HEK293 (cell line): ENCODE data around the gene OTP.

Experiments
- CTCF ChIA-PET: fragments of 350-600 bp; formaldehyde crosslinking; extraction: SDS; loops from one replicate; lab custom pipeline; 2021; ENCODE audit warnings: antibody characterized with exemption; lab: Yijun Ruan, JAX
- POLR2A ChIA-PET: fragments of 300-600 bp; formaldehyde crosslinking; extraction: SDS; loops from one replicate; lab custom pipeline; 2020; ENCODE audit warnings: antibody characterized with exemption, inconsistent platforms; lab: Yijun Ruan, JAX
- H3K27ac ChIP-seq: fragments of 200-500 bp; sonication (Bioruptor generic); 2 replicates; pipeline ENCODE4 v1.5.1; 2014; ENCODE audit warnings: low read depth, low read length, control low read depth, inconsistent platforms; ENCODE audit errors: extremely low read depth
- H3K36me3 ChIP-seq, 2 experiments: fragments of 200-500 bp in 1 of 2; sonication (Bioruptor generic) in 1 of 2; 1 replicate in 1 of 2; 2 replicates in 1 of 2; pipeline ENCODE4 v1.5.1; 2014 to 2017; ENCODE audit warnings: inconsistent platforms in 2 of 2, low read length in 2 of 2; ENCODE audit not compliant: control insufficient read depth in 2 of 2, insufficient read depth in 1 of 2
- H3K4me1 ChIP-seq: fragments of 200-500 bp; sonication (Bioruptor generic); 2 replicates; pipeline ENCODE4 v1.5.1; 2014; ENCODE audit warnings: mild to moderate bottlenecking, low read length, inconsistent platforms; ENCODE audit not compliant: control insufficient read depth, insufficient read depth
- H3K4me3 ChIP-seq: 2 replicates; pipeline ENCODE4 v1.5.1; 2011; ENCODE audit warnings: low read depth, mild to moderate bottlenecking, control low read depth, low read length, moderate library complexity
- H3K9me3 ChIP-seq: fragments of 200-500 bp; sonication (Bioruptor generic); 2 replicates; pipeline ENCODE4 v1.5.1; 2014; ENCODE audit warnings: low read depth, low read length, inconsistent platforms; ENCODE audit not compliant: control insufficient read depth, insufficient read depth
- FEZF1 ChIP-seq: fragments of 450-650 bp; formaldehyde crosslinking; IDR thresholded peaks from 2 replicates; pipeline ENCODE4 v1.5.1; 2016; ENCODE audit warnings: missing biosample characterization, missing genetic modification characterization
- HOXA7 ChIP-seq: sonication (generic); formaldehyde crosslinking; IDR thresholded peaks from 2 replicates; pipeline ENCODE4 v1.8.1; 2022; ENCODE audit warnings: missing genetic modification reagents, borderline replicate concordance
- KLF9 ChIP-seq: fragments of 450-650 bp; formaldehyde crosslinking; IDR thresholded peaks from 2 replicates; pipeline ENCODE4 v1.5.1; 2016; ENCODE audit warnings: missing biosample characterization, missing genetic modification characterization, low read depth
- MEIS1 ChIP-seq: sonication (generic); formaldehyde crosslinking; IDR thresholded peaks from 2 replicates; pipeline ENCODE4 v1.8.1; 2022; ENCODE audit warnings: missing genetic modification reagents, mild to moderate bottlenecking, borderline replicate concordance
- PATZ1 ChIP-seq: fragments of 450-650 bp; formaldehyde crosslinking; IDR thresholded peaks from 2 replicates; pipeline ENCODE4 v1.5.1; 2016; ENCODE audit warnings: missing biosample characterization, missing genetic modification characterization
- SETDB1 ChIP-seq: IDR thresholded peaks from one replicate; pipeline ENCODE4 v1.6.1; 2017; ENCODE audit warnings: mild to moderate bottlenecking, low read length, moderate library complexity, mixed read lengths; ENCODE audit not compliant: insufficient read length
- ZBTB20 ChIP-seq: fragments of 450-650 bp; formaldehyde crosslinking; IDR thresholded peaks from 2 replicates; pipeline ENCODE4 v1.5.1; 2016; ENCODE audit warnings: missing biosample characterization, missing genetic modification characterization
- ZFP3 ChIP-seq: fragments of 450-650 bp; formaldehyde crosslinking; IDR thresholded peaks from 2 replicates; pipeline ENCODE4 v1.5.1; 2016; ENCODE audit warnings: low read depth, missing biosample characterization, missing genetic modification characterization
- ZNF133 ChIP-seq: fragments of 450-650 bp; formaldehyde crosslinking; IDR thresholded peaks from 2 replicates; pipeline ENCODE4 v1.5.1; 2016; ENCODE audit warnings: missing biosample characterization, missing genetic modification characterization
- ZNF184 ChIP-seq: fragments of 450-650 bp; IDR thresholded peaks from 2 replicates; pipeline ENCODE4 v1.5.1; 2018; ENCODE audit warnings: missing biosample characterization, mild to moderate bottlenecking, missing genetic modification characterization
- ZNF223 ChIP-seq: fragments of 450-650 bp; formaldehyde crosslinking; IDR thresholded peaks from 2 replicates; pipeline ENCODE4 v1.5.1; 2016; ENCODE audit warnings: missing biosample characterization, missing genetic modification characterization
- ZNF23 ChIP-seq: fragments of 450-650 bp; formaldehyde crosslinking; IDR thresholded peaks from 2 replicates; pipeline ENCODE4 v1.5.1; 2016; ENCODE audit warnings: missing biosample characterization, missing genetic modification characterization, borderline replicate concordance
- ZNF302 ChIP-seq: fragments of 450-650 bp; formaldehyde crosslinking; IDR thresholded peaks from 2 replicates; pipeline ENCODE4 v1.5.1; 2016; ENCODE audit warnings: missing biosample characterization, missing genetic modification characterization, low read depth
- ZNF311 ChIP-seq: fragments of 450-650 bp; formaldehyde crosslinking; IDR thresholded peaks from 2 replicates; pipeline ENCODE4 v1.5.1; 2017; ENCODE audit warnings: missing biosample characterization, missing genetic modification characterization, borderline replicate concordance
- ZNF366 ChIP-seq: fragments of 450-650 bp; formaldehyde crosslinking; conservative IDR thresholded peaks from 2 replicates; pipeline ENCODE4 v1.5.1; 2016; ENCODE audit warnings: missing biosample characterization, missing genetic modification characterization
- ZNF404 ChIP-seq: fragments of 450-650 bp; formaldehyde crosslinking; IDR thresholded peaks from 2 replicates; pipeline ENCODE4 v1.5.1; 2017; ENCODE audit warnings: missing biosample characterization, missing genetic modification characterization
- ZNF416 ChIP-seq: fragments of 450-650 bp; formaldehyde crosslinking; IDR thresholded peaks from 2 replicates; pipeline ENCODE4 v1.5.1; 2016; ENCODE audit warnings: missing biosample characterization, missing genetic modification characterization
- ZNF514 ChIP-seq: fragments of 450-650 bp; formaldehyde crosslinking; IDR thresholded peaks from 2 replicates; pipeline ENCODE4 v1.5.1; 2016; ENCODE audit warnings: missing biosample characterization, missing genetic modification characterization
- ZNF521 ChIP-seq: fragments of 450-650 bp; formaldehyde crosslinking; IDR thresholded peaks from 2 replicates; pipeline ENCODE4 v1.5.1; 2017; ENCODE audit warnings: missing biosample characterization, mild to moderate bottlenecking, missing genetic modification characterization
- ZNF561 ChIP-seq: fragments of 450-650 bp; IDR thresholded peaks from 2 replicates; pipeline ENCODE4 v1.5.1; 2018; ENCODE audit warnings: missing biosample characterization, missing genetic modification characterization, borderline replicate concordance
- ZNF610 ChIP-seq: fragments of 450-650 bp; formaldehyde crosslinking; IDR thresholded peaks from 2 replicates; pipeline ENCODE4 v1.5.1; 2016; ENCODE audit warnings: missing biosample characterization, missing genetic modification characterization, borderline replicate concordance
- ZNF677 ChIP-seq: fragments of 450-650 bp; IDR thresholded peaks from 2 replicates; pipeline ENCODE4 v1.5.0; 2018; ENCODE audit warnings: missing biosample characterization, mild to moderate bottlenecking, missing genetic modification characterization, moderate library complexity
- ZNF707 ChIP-seq: fragments of 450-650 bp; formaldehyde crosslinking; IDR thresholded peaks from 2 replicates; pipeline ENCODE4 v1.5.1; 2016; ENCODE audit warnings: missing biosample characterization, missing genetic modification characterization
- ZNF776 ChIP-seq: fragments of 450-650 bp; formaldehyde crosslinking; IDR thresholded peaks from 2 replicates; pipeline ENCODE4 v1.5.0; 2017; ENCODE audit warnings: missing biosample characterization, missing genetic modification characterization, borderline replicate concordance
- ZSCAN30 ChIP-seq: fragments of 450-650 bp; IDR thresholded peaks from 2 replicates; pipeline ENCODE4 v1.5.1; 2018; ENCODE audit warnings: missing biosample characterization, mild to moderate bottlenecking, missing genetic modification characterization, moderate library complexity
- TF ChIP-seq, protein P1 (sequence below): fragments of 450-650 bp; formaldehyde crosslinking; conservative IDR thresholded peaks from 2 replicates; pipeline ENCODE4 v1.5.1; 2016; ENCODE audit warnings: low read depth, missing biosample characterization, missing genetic modification characterization

The OTP gene

DNA sequence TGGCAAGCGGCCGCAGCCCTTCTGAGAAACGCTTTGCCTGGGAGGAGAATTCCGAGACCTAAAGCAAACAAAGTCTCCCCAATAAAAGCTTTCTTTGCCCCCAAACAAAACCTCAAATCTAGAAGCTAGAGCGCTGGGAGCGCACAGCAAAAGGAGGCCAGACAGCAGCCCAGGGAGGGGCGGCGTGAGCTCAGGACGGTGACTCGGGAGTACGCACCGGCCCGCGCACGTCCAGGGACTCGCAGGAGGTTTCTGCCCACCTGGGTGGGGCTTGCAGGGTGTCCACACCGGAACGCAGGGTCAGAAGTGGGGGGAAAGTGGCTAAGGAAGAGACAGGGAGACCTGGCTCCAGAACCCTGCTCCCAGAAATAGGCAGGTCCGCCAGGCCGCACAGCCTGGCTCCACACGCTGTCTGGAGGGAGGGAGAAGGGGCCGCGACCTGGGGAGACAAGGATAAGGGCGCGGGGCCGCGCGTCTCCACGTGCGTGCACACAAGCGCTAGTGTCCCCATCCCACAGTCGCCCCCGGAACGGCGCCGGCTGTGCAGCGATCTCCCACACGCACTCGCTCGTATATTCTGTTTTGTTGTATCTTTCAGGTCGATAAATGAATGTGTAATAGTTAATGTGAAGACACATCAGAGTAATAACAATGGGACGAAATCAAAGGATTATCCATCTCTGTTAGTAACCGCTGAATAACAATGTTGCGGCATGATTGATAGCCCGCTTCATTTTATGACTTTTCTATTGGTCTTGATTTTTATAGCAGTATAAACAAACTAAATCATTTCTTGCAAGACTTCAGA is 2.3 kb upstream of the OTP start (continued):
- TF ChIP-seq ZNF521 (tag by site-specific recombination): no peak
- TF ChIP-seq ZNF677 (tag by site-specific recombination): no peak
- TF ChIP-seq KLF9 (tag by site-specific recombination): no peak
- TF ChIP-seq ZNF707: no peak
- no peak for TF ChIP-seq ZNF776 (tag by site-specific recombination)
- TF ChIP-seq FEZF1 (tag by site-specific recombination): no peak
- no peak for TF ChIP-seq HOXA7
- TF ChIP-seq ZNF302: no peak

- POLR2A ChIA-PET: no interaction called here
- H3K9me3 ChIP-seq: no peaks in the 10 kb centered on the region
- no peak overlapping the region for H3K27ac ChIP-seq
- CTCF ChIA-PET: no interaction called here
- H3K36me3 ChIP-seq: no peaks in the 10 kb centered on the region
- H3K4me1 ChIP-seq: no peaks in the 10 kb centered on the region
- H3K4me3 ChIP-seq: no peak overlapping the region
- no peak for TF ChIP-seq MEIS1 (CRISPR knock-in tag)
- TF ChIP-seq ZNF404 (tag by site-specific recombination): no peak
- TF ChIP-seq ZNF776 (tag by site-specific recombination): no peak
- TF ChIP-seq, protein P1, sequence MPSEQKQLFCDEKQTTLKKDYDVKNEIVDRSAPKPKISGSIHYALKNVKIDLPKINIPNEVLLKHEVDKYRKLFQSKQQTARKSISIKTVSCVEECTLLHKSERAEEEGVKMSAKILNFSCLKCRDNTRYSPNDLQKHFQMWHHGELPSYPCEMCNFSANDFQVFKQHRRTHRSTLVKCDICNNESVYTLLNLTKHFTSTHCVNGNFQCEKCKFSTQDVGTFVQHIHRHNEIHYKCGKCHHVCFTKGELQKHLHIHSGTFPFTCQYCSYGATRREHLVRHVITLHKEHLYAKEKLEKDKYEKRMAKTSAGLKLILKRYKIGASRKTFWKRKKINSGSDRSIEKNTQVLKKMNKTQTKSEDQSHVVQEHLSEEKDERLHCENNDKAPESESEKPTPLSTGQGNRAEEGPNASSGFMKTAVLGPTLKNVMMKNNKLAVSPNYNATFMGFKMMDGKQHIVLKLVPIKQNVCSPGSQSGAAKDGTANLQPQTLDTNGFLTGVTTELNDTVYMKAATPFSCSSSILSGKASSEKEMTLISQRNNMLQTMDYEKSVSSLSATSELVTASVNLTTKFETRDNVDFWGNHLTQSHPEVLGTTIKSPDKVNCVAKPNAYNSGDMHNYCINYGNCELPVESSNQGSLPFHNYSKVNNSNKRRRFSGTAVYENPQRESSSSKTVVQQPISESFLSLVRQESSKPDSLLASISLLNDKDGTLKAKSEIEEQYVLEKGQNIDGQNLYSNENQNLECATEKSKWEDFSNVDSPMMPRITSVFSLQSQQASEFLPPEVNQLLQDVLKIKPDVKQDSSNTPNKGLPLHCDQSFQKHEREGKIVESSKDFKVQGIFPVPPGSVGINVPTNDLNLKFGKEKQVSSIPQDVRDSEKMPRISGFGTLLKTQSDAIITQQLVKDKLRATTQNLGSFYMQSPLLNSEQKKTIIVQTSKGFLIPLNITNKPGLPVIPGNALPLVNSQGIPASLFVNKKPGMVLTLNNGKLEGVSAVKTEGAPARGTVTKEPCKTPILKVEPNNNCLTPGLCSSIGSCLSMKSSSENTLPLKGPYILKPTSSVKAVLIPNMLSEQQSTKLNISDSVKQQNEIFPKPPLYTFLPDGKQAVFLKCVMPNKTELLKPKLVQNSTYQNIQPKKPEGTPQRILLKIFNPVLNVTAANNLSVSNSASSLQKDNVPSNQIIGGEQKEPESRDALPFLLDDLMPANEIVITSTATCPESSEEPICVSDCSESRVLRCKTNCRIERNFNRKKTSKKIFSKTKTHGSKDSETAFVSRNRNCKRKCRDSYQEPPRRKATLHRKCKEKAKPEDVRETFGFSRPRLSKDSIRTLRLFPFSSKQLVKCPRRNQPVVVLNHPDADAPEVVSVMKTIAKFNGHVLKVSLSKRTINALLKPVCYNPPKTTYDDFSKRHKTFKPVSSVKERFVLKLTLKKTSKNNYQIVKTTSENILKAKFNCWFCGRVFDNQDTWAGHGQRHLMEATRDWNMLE (tag by site-specific recombination): no peak
- TF ChIP-seq ZFP3: no peak
- no peak for TF ChIP-seq SETDB1
- TF ChIP-seq ZSCAN30: no peak
- TF ChIP-seq ZNF561 (tag by site-specific recombination): no peak
- TF ChIP-seq ZNF366 (tag by site-specific recombination): no peak
- TF ChIP-seq ZNF223 (tag by site-specific recombination): no peak
- no peak for TF ChIP-seq ZNF184 (tag by site-specific recombination)
- TF ChIP-seq ZNF514 (tag by site-specific recombination): no peak
- no peak for TF ChIP-seq PATZ1 (tag by site-specific recombination)
- no peak for TF ChIP-seq ZNF23 (tag by site-specific recombination)
- TF ChIP-seq ZNF133 (tag by site-specific recombination): no peak
- TF ChIP-seq ZNF416 (tag by site-specific recombination): no peak
- no peak for TF ChIP-seq ZBTB20 (tag by site-specific recombination)
- TF ChIP-seq ZNF610 (tag by site-specific recombination): no peak
- TF ChIP-seq ZNF311 (tag by site-specific recombination): no peak
Observed at GRCh38 chr5:77638763-77639671, 504 bp upstream of the OTP start.
